HG02981 (cell line): ENCODE data around the gene RAB3A.

Source experiments
- ATAC-seq: cut with Tn5 transposase; IDR thresholded peaks from one replicate; pipeline ENCODE4 v1.9.1; 2021; ENCODE audit warnings: mild to moderate bottlenecking, moderate library complexity; ENCODE audit not compliant: unreplicated experiment

Gene RAB3A

GRCh38 chr19:18202397-18202777, 1.5 kb downstream of the RAB3A start:
- ATAC-seq: no peak

- ATAC-seq: no peak
These were observed 5.5 kb downstream of the RAB3A start for GRCh38 chr19:18198374-18198773.

GRCh38 chr19:18197941-18198340, 5.9 kb downstream of the RAB3A start:
- no peak for ATAC-seq

- ATAC-seq: no peak
These were observed 6.5 kb downstream of the RAB3A start for GRCh38 chr19:18197306-18197705.

GRCh38 chr19:18196511-18196845, 7.4 kb downstream of the RAB3A start:
- ATAC-seq: no peak

GRCh38 chr19:18194554-18195238, 9.1 kb downstream of the RAB3A start:
- ATAC-seq: no peak

- no peak for ATAC-seq
These were observed 9.7 kb downstream of the RAB3A start for GRCh38 chr19:18194181-18194530.

- ATAC-seq: no peak
These were observed 10.3 kb downstream of the RAB3A start for GRCh38 chr19:18193388-18194180.

GRCh38 chr19:18192673-18193387, 11.0 kb downstream of the RAB3A start, which contains the start of gene MPV17L2:
Gene MPV17L2, plus strand, starts transcription at chr19:18193218. Its CDS starts 64 bp downstream, at chr19:18193282.
- ATAC-seq: peak; percentile 82

GRCh38 chr19:18191640-18192062, 12.2 kb downstream of the RAB3A start:
- no peak for ATAC-seq

- ATAC-seq: no peak
These were observed 13.6 kb downstream of the RAB3A start for GRCh38 chr19:18190278-18190677.

- no peak for ATAC-seq
These were observed 18.3 kb downstream of the RAB3A start for GRCh38 chr19:18185538-18185937.

- no peak for ATAC-seq
These were observed 20.3 kb downstream of the RAB3A start for GRCh38 chr19:18183529-18183928.

- ATAC-seq: no peak
These were observed 23.9 kb downstream of the RAB3A start for GRCh38 chr19:18179957-18180356.

- ATAC-seq: no peak
These were observed 27.2 kb downstream of the RAB3A start for GRCh38 chr19:18176367-18177310.

GRCh38 chr19:18174983-18175382, 28.9 kb downstream of the RAB3A start:
- no peak for ATAC-seq

- peak; percentile 42 for ATAC-seq
These were observed 30.1 kb downstream of the RAB3A start, which contains the start of gene IFI30 for GRCh38 chr19:18173572-18174288. Gene IFI30, plus strand, starts transcription at chr19:18173813. Its CDS starts 29 bp downstream, at chr19:18173842.

- peak; percentile 5 for ATAC-seq
These were observed 30.7 kb downstream of the RAB3A start for GRCh38 chr19:18173054-18173571.

GRCh38 chr19:18172331-18173053, 31.4 kb downstream of the RAB3A start:
- ATAC-seq: no peak
